Measurements from ENCODE around the gene POFUT2. TPM values are rescaled to one million over a fixed set of nuclear protein-coding genes. Genes with fewer than 3 reads are reported as not detected.

The POFUT2 gene
- total RNA-seq, 1 experiment from 2014 or later = 31.4 TPM

- Mint-ChIP-seq H3K4me1 (ENCODE audit: low read depth, unreplicated experiment) (no peaks in the 10 kb centered on the region), H3K4me3 (ENCODE audit: low read depth, unreplicated experiment) (no peak overlapping the region), H3K9me3 (ENCODE audit: low read depth, unreplicated experiment) (no peaks in the 10 kb centered on the region), H3K36me3 (ENCODE audit: insufficient read depth, unreplicated experiment) (no peaks in the 10 kb centered on the region), H3K27me3 (ENCODE audit: unreplicated experiment) (no peaks in the 10 kb centered on the region), H3K27ac (ENCODE audit: unreplicated experiment) (no peak overlapping the region)
- no peak for DNase-seq
- BruUV-seq (replicated peaks) = no TSS peak
- TF ChIP-seq CTCF (IDR thresholded peaks at IDR 0.05; ENCODE audit: unreplicated experiment) = no peak
- CTCF ChIA-PET = no interaction called here
- intact Hi-C loops (cut with micrococcal nuclease; ENCODE audit: unreplicated experiment) = no loop called here
Observed at GRCh38 chr21:45300786-45301520, 13.3 kb upstream of the POFUT2 start.

GRCh38 chr21:45299864-45300785 lies 12.4 kb upstream of the POFUT2 start:
- TF ChIP-seq CTCF (IDR thresholded peaks at IDR 0.05; ENCODE audit: unreplicated experiment) = no peak
- Mint-ChIP-seq H3K27me3 (ENCODE audit: unreplicated experiment) (no peaks in the 10 kb centered on the region), H3K36me3 (ENCODE audit: insufficient read depth, unreplicated experiment) (no peaks in the 10 kb centered on the region), H3K4me1 (ENCODE audit: low read depth, unreplicated experiment) (no peaks in the 10 kb centered on the region), H3K9me3 (ENCODE audit: low read depth, unreplicated experiment) (no peaks in the 10 kb centered on the region), H3K4me3 (ENCODE audit: low read depth, unreplicated experiment) (no peak overlapping the region), H3K27ac (ENCODE audit: unreplicated experiment) (no peak overlapping the region)
- BruUV-seq (replicated peaks) = no TSS peak
- CTCF ChIA-PET = no interaction called here
- no peak for DNase-seq
- intact Hi-C loops (cut with micrococcal nuclease; ENCODE audit: unreplicated experiment) = no loop called here

- CTCF ChIA-PET = no interaction called here
- no peaks in the 10 kb centered on the region for H3K36me3 Mint-ChIP-seq (ENCODE audit: insufficient read depth, unreplicated experiment)
- BruUV-seq (replicated peaks) = no TSS peak
- H3K4me1 Mint-ChIP-seq (ENCODE audit: low read depth, unreplicated experiment) = no peaks in the 10 kb centered on the region
- TF ChIP-seq CTCF (IDR thresholded peaks at IDR 0.05; ENCODE audit: unreplicated experiment) = no peak
- H3K9me3 Mint-ChIP-seq (ENCODE audit: low read depth, unreplicated experiment) = no peaks in the 10 kb centered on the region
- intact Hi-C loops (cut with micrococcal nuclease; ENCODE audit: unreplicated experiment) = no loop called here
- no peaks in the 10 kb centered on the region for H3K27me3 Mint-ChIP-seq (ENCODE audit: unreplicated experiment)
- no peak overlapping the region for H3K27ac Mint-ChIP-seq (ENCODE audit: unreplicated experiment)
- DNase-seq = no peak
- no peak overlapping the region for H3K4me3 Mint-ChIP-seq (ENCODE audit: low read depth, unreplicated experiment)
Observed at GRCh38 chr21:45299026-45299863, 11.6 kb upstream of the POFUT2 start.

- CTCF ChIA-PET = no interaction called here
- intact Hi-C loops (cut with micrococcal nuclease; ENCODE audit: unreplicated experiment) = no loop called here
- Mint-ChIP-seq H3K27me3 (ENCODE audit: unreplicated experiment) (no peaks in the 10 kb centered on the region), H3K9me3 (ENCODE audit: low read depth, unreplicated experiment) (no peaks in the 10 kb centered on the region), H3K4me1 (ENCODE audit: low read depth, unreplicated experiment) (no peaks in the 10 kb centered on the region), H3K27ac (ENCODE audit: unreplicated experiment) (no peak overlapping the region), H3K36me3 (ENCODE audit: insufficient read depth, unreplicated experiment) (peaks cover 3% of the 10 kb centered on the region), H3K4me3 (ENCODE audit: low read depth, unreplicated experiment) (no peak overlapping the region)
- no peak for DNase-seq
- no TSS peak for BruUV-seq (replicated peaks)
- no peak for TF ChIP-seq CTCF (IDR thresholded peaks at IDR 0.05; ENCODE audit: unreplicated experiment)
Observed at GRCh38 chr21:45297869-45298268, 10.2 kb upstream of the POFUT2 start.
